NCI-H1417 treated with DMSO at 0.1 percent for 48 hours (cell line): ENCODE results near the gene ABLIM1.

Source experiments
- DNase-seq: peaks from one replicate; lab custom pipeline; 2025; lab: John Stamatoyannopoulos, UW

The ABLIM1 gene

GRCh38 chr10:114623661-114624294 lies 34.3 kb downstream of the ABLIM1 start:
- DNase-seq = no peak

- DNase-seq = no peak
Measured at GRCh38 chr10:114623155-114623554, 34.9 kb downstream of the ABLIM1 start.

GRCh38 chr10:114618722-114619121 lies 39.4 kb downstream of the ABLIM1 start:
- no peak for DNase-seq

GRCh38 chr10:114616516-114616915 lies 41.6 kb downstream of the ABLIM1 start:
- no peak for DNase-seq

- DNase-seq = no peak
Measured at GRCh38 chr10:114616103-114616502, 42.0 kb downstream of the ABLIM1 start.

- no peak for DNase-seq
Measured at GRCh38 chr10:114615600-114616007, 42.5 kb downstream of the ABLIM1 start.

GRCh38 chr10:114613237-114613979 lies 44.7 kb downstream of the ABLIM1 start:
- no peak for DNase-seq

- DNase-seq = no peak
Measured at GRCh38 chr10:114611617-114612016, 46.5 kb downstream of the ABLIM1 start.

GRCh38 chr10:114609518-114610426 lies 48.3 kb downstream of the ABLIM1 start:
- DNase-seq = no peak

GRCh38 chr10:114607358-114607998 lies 50.6 kb downstream of the ABLIM1 start:
- no peak for DNase-seq

- DNase-seq = no peak
Measured at GRCh38 chr10:114605155-114605797, 52.8 kb downstream of the ABLIM1 start.

GRCh38 chr10:114604357-114605130 lies 53.5 kb downstream of the ABLIM1 start:
- DNase-seq = no peak

- DNase-seq = no peak
Measured at GRCh38 chr10:114603948-114604347, 54.1 kb downstream of the ABLIM1 start.

- DNase-seq = no peak
Measured at GRCh38 chr10:114603303-114603702, 54.8 kb downstream of the ABLIM1 start.

- DNase-seq = no peak
Measured at GRCh38 chr10:114600057-114600456, 58.0 kb downstream of the ABLIM1 start.

GRCh38 chr10:114596793-114597192 lies 61.3 kb downstream of the ABLIM1 start:
- no peak for DNase-seq

- no peak for DNase-seq
Measured at GRCh38 chr10:114593816-114594468, 64.1 kb downstream of the ABLIM1 start.

GRCh38 chr10:114593240-114593792 lies 64.8 kb downstream of the ABLIM1 start:
- DNase-seq = no peak

- no peak for DNase-seq
Measured at GRCh38 chr10:114590993-114591392, 67.1 kb downstream of the ABLIM1 start.

GRCh38 chr10:114584419-114584818 lies 73.7 kb downstream of the ABLIM1 start:
- DNase-seq = no peak
